IMR-90 (cell line): ENCODE data around the gene PTGS1. TPM values are rescaled to one million over a fixed set of nuclear protein-coding genes. Genes with fewer than 3 reads are reported as not detected.

ENCODE experiments used
- ATAC-seq: fragments of 200-7000 bp; cut with Tn5 transposase; 2 replicates; pipeline ENCODE4 v1.9.1; 2020; ENCODE audit warnings: low read depth, mild to moderate bottlenecking, moderate library complexity
- BruUV-seq: library from RNA; stranded (reverse); fragments of 400-500 nt; replicated peaks from 2 replicates; lab custom pipeline; 2021; lab: Mats Ljungman, UMichigan
- CTCF ChIA-PET: fragments of 300-600 bp; formaldehyde crosslinking; extraction: SDS; loops from one replicate; lab custom pipeline; 2021; ENCODE audit warnings: antibody characterized with exemption; lab: Yijun Ruan, JAX
- POLR2A ChIA-PET: fragments of 300-600 bp; sonication (Branson Sonifier 250); formaldehyde crosslinking; loops from one replicate; lab custom pipeline; 2022; ENCODE audit warnings: antibody characterized with exemption; ENCODE audit not compliant: unreplicated experiment; lab: Charles Lee
- DNase-seq: peaks from one replicate; pipeline ENCODE4 v3.0.0; 2013
- H2AFZ ChIP-seq: replicated peaks from 2 replicates; pipeline ENCODE3; 2013; ENCODE audit warnings: low read length, mild to moderate bottlenecking; ENCODE audit not compliant: poor library complexity
- H2AK5ac ChIP-seq: 2 replicates; pipeline ENCODE4 v1.6.1; 2013; ENCODE audit warnings: low read depth, low read length, inconsistent platforms
- H2AK9ac ChIP-seq: replicated peaks from 2 replicates; pipeline ENCODE3; 2013; ENCODE audit warnings: mild to moderate bottlenecking, low read depth, low read length, moderate library complexity; ENCODE audit not compliant: poor library complexity
- H2BK120ac ChIP-seq: 2 replicates; pipeline ENCODE4 v1.6.1; 2013; ENCODE audit warnings: low read depth, low read length, inconsistent platforms
- H2BK15ac ChIP-seq: 3 replicates; pipeline ENCODE4 v1.6.1; 2013; ENCODE audit warnings: low read depth, low read length, inconsistent platforms
- H2BK20ac ChIP-seq: 2 replicates; pipeline ENCODE4 v1.6.1; 2013; ENCODE audit warnings: low read depth, mild to moderate bottlenecking, inconsistent platforms, low read length, moderate library complexity
- H2BK5ac ChIP-seq: 2 replicates; pipeline ENCODE4 v1.6.1; 2013; ENCODE audit warnings: mild to moderate bottlenecking, low read depth, low read length, inconsistent platforms; ENCODE audit not compliant: poor library complexity, severe bottlenecking
- H3K14ac ChIP-seq: replicated peaks from 2 replicates; pipeline ENCODE4 v1.6.1; 2013; ENCODE audit warnings: low read depth, low read length, inconsistent platforms
- H3K18ac ChIP-seq: 2 replicates; pipeline ENCODE4 v1.6.1; 2013; ENCODE audit warnings: low read depth, low read length, control low read depth
- H3K23ac ChIP-seq: 2 replicates; pipeline ENCODE4 v1.6.1; 2013; ENCODE audit warnings: low read depth, low read length, inconsistent platforms
- H3K27ac ChIP-seq: 2 replicates; pipeline ENCODE4 v1.5.1; 2013; ENCODE audit warnings: mild to moderate bottlenecking, control low read depth, low read length; ENCODE audit not compliant: insufficient read depth
- H3K27me3 ChIP-seq: 2 replicates; pipeline ENCODE4 v1.6.1; 2013; ENCODE audit warnings: low read length; ENCODE audit not compliant: control insufficient read depth, insufficient read depth
- H3K36me3 ChIP-seq: 2 replicates; pipeline ENCODE4 v1.6.1; 2013; ENCODE audit warnings: low read length, mixed read lengths; ENCODE audit not compliant: control insufficient read depth, insufficient read depth
- H3K4ac ChIP-seq: 2 replicates; pipeline ENCODE4 v1.6.1; 2013; ENCODE audit warnings: low read depth, low read length, inconsistent platforms
- H3K4me1 ChIP-seq: 2 replicates; pipeline ENCODE4 v1.6.1; 2013; ENCODE audit warnings: low read length, mixed read lengths; ENCODE audit not compliant: control insufficient read depth, insufficient read depth
- H3K4me2 ChIP-seq: 2 replicates; pipeline ENCODE4 v1.6.1; 2013; ENCODE audit warnings: low read depth, mild to moderate bottlenecking, control low read depth, low read length, moderate library complexity
- H3K4me3 ChIP-seq: 2 replicates; pipeline ENCODE4 v1.5.1; 2013; ENCODE audit warnings: low read depth, mild to moderate bottlenecking, control low read depth, low read length, moderate library complexity; ENCODE audit not compliant: insufficient read depth
- H3K56ac ChIP-seq: 2 replicates; pipeline ENCODE4 v1.6.1; 2013; ENCODE audit warnings: low read length, inconsistent platforms; ENCODE audit not compliant: insufficient read depth; ENCODE audit errors: extremely low read depth
- H3K79me1 ChIP-seq, 2 experiments: 2 replicates each; pipeline ENCODE4 v1.6.1; 2013; ENCODE audit warnings: low read length in 2 of 2, inconsistent platforms in 1 of 2, low read depth in 1 of 2
- H3K9ac ChIP-seq: 2 replicates; pipeline ENCODE4 v1.6.1; 2013; ENCODE audit warnings: low read depth, low read length, control low read depth
- H3K9me1 ChIP-seq: 2 replicates; pipeline ENCODE4 v1.6.1; 2013; ENCODE audit warnings: low read length, inconsistent platforms; ENCODE audit not compliant: insufficient read depth
- H3K9me3 ChIP-seq: 2 replicates; pipeline ENCODE4 v1.6.1; 2013; ENCODE audit warnings: low read length; ENCODE audit not compliant: control insufficient read depth, insufficient read depth
- H4K20me1 ChIP-seq: 2 replicates; pipeline ENCODE4 v1.6.1; 2013; ENCODE audit warnings: low read length, inconsistent platforms; ENCODE audit not compliant: insufficient read depth
- H4K5ac ChIP-seq: 2 replicates; pipeline ENCODE4 v1.6.1; 2013; ENCODE audit warnings: mild to moderate bottlenecking, low read depth, low read length, control low read depth
- H4K8ac ChIP-seq, 2 experiments: 2 replicates each; pipeline ENCODE4 v1.6.1; 2013; ENCODE audit warnings: low read depth in 2 of 2, low read length in 2 of 2, control low read depth in 1 of 2, inconsistent platforms in 1 of 2
- H4K91ac ChIP-seq: 2 replicates; pipeline ENCODE4 v1.6.1; 2013; ENCODE audit warnings: low read depth, low read length, inconsistent platforms; ENCODE audit not compliant: insufficient read depth
- BHLHE40 ChIP-seq: fragments of 150-350 bp; IDR thresholded peaks from 2 replicates; pipeline ENCODE4 v1.6.1; 2016; ENCODE audit warnings: mild to moderate bottlenecking, low read depth, low read length
- CEBPB ChIP-seq: IDR thresholded peaks from 2 replicates; pipeline ENCODE4 v1.6.1; 2012; ENCODE audit warnings: low read depth, low read length, improper control_type of control experiment
- CHD1 ChIP-seq: IDR thresholded peaks from 2 replicates; pipeline ENCODE4 v1.6.1; 2012; ENCODE audit warnings: low read depth, low read length, improper control_type of control experiment
- CTCF ChIP-seq: conservative IDR thresholded peaks from 2 replicates; pipeline ENCODE4 v1.5.1; 2012; ENCODE audit warnings: mild to moderate bottlenecking, low read depth, low read length, improper control_type of control experiment
- FOS ChIP-seq: fragments of 150-350 bp; IDR thresholded peaks from 2 replicates; pipeline ENCODE4 v1.6.1; 2016; ENCODE audit warnings: low read depth, low read length
- MAFK ChIP-seq: IDR thresholded peaks from 2 replicates; pipeline ENCODE4 v1.6.1; 2012; ENCODE audit warnings: low read depth, low read length, improper control_type of control experiment
- MAZ ChIP-seq: IDR thresholded peaks from 2 replicates; pipeline ENCODE4 v1.6.1; 2012; ENCODE audit warnings: low read depth, mild to moderate bottlenecking, low read length, improper control_type of control experiment, moderate library complexity, borderline replicate concordance
- MXI1 ChIP-seq: IDR thresholded peaks from 2 replicates; pipeline ENCODE4 v1.6.1; 2012; ENCODE audit warnings: low read depth, mild to moderate bottlenecking, low read length, moderate library complexity, borderline replicate concordance
- NFE2L2 ChIP-seq: fragments of 150-350 bp; IDR thresholded peaks from 2 replicates; pipeline ENCODE4 v1.6.1; 2016; ENCODE audit warnings: low read depth, mild to moderate bottlenecking, low read length
- POLR2A ChIP-seq: IDR thresholded peaks from 2 replicates; pipeline ENCODE4 v1.6.1; 2012; ENCODE audit warnings: mild to moderate bottlenecking, low read depth, low read length
- RAD21 ChIP-seq: IDR thresholded peaks from 2 replicates; pipeline ENCODE4 v1.6.1; 2012; ENCODE audit warnings: low read length, improper control_type of control experiment
- RCOR1 ChIP-seq: IDR thresholded peaks from 2 replicates; pipeline ENCODE4 v1.6.1; 2012; ENCODE audit warnings: mild to moderate bottlenecking, low read length, improper control_type of control experiment; ENCODE audit not compliant: insufficient replicate concordance
- RFX5 ChIP-seq: IDR thresholded peaks from 2 replicates; pipeline ENCODE4 v1.8.0; 2012; ENCODE audit warnings: low read depth, mild to moderate bottlenecking, low read length, moderate library complexity
- SMC3 ChIP-seq: fragments of 150-350 bp; IDR thresholded peaks from 2 replicates; pipeline ENCODE4 v1.6.1; 2016; ENCODE audit warnings: low read depth, mild to moderate bottlenecking, antibody characterized with exemption, low read length, moderate library complexity
- WGBS, 2 experiments: methylation state at CpG; one replicate each; pipeline versions ENCODE4 v1.1.5 to v1.1.7; 2013; ENCODE audit warnings: missing lambda C conversion rate in 2 of 2; ENCODE audit not compliant: insufficient read length in 1 of 2; ENCODE audit errors: extremely low coverage in 2 of 2; 5-methylcytosine and 5-hydroxymethylcytosine counted together
- dilution Hi-C: fragments of 300-500 bp; cut with HindIII; formaldehyde crosslinking; loops from one replicate; pipeline ENCODE4 v1.14.3; 2018; ENCODE audit warnings: low sequenced_read_pairs; ENCODE audit not compliant: unreplicated experiment
- in situ Hi-C: fragments of 300-500 bp; cut with MboI; formaldehyde crosslinking; loops from 3 replicates; pipeline ENCODE4 v1.14.3; 2019; ENCODE audit warnings: low sequenced_read_pairs, inconsistent platforms, mixed read lengths
- intact Hi-C: fragments of 100-400 bp; cut with micrococcal nuclease; formaldehyde crosslinking; loops from 2 replicates; pipeline ENCODE4 v1.10.0; 2022
- polyA plus RNA-seq, 3 experiments: library from polyadenylated mRNA; depleted of rRNA; stranded (reverse); fragments of >200 nt; gene quantifications; 2 replicates each; pipeline ENCODE4 v1.2.3, GENCODE V29; 2012; ENCODE audit warnings: low replicate concordance in 1 of 3
- total RNA-seq: library from RNA; depleted of rRNA; stranded (reverse); fragments of >200 nt; gene quantifications from 2 replicates; pipeline ENCODE4 v1.2.3, GENCODE V29; 2012
- TF ChIP-seq, protein P1 (sequence below): fragments of 150-350 bp; IDR thresholded peaks from 2 replicates; pipeline ENCODE4 v1.6.1; 2016; ENCODE audit warnings: low read depth, mild to moderate bottlenecking, low read length, moderate library complexity, borderline replicate concordance
- TF ChIP-seq, protein P2 (sequence below): fragments of 150-350 bp; IDR thresholded peaks from 2 replicates; pipeline ENCODE4 v1.6.1; 2017; ENCODE audit warnings: mild to moderate bottlenecking, antibody characterized with exemption, low read length, low read depth

Gene PTGS1
- total and polyA plus RNA-seq, 2 of the 4 experiments (the other 2 are of a cell fraction) = 24.7 to 38.3 TPM

GRCh38 chr9:122338536-122338935 is 32.3 kb upstream of the PTGS1 start:
- no peak overlapping the region for H3K18ac ChIP-seq
- H3K9me3 ChIP-seq = no peaks in the 10 kb centered on the region
- H4K5ac ChIP-seq = no peak overlapping the region
- no peaks in the 10 kb centered on the region for H3K4me1 ChIP-seq
- no peaks in the 10 kb centered on the region; the same call in 1 of the 2 replicates for H3K9me1 ChIP-seq
- POLR2A ChIA-PET = no interaction called here
- in situ Hi-C loops (no loop called here), dilution Hi-C loops (no loop called here), intact Hi-C loops (no loop called here)
- no peak overlapping the region for H3K4me2 ChIP-seq
- H3K14ac ChIP-seq = no peak overlapping the region
- H2BK5ac ChIP-seq = no peak overlapping the region
- H3K4me3 ChIP-seq = no peak overlapping the region
- no peak overlapping the region for H2AK5ac ChIP-seq
- no peak overlapping the region for H2AK9ac ChIP-seq
- no peaks in the 10 kb centered on the region for H4K20me1 ChIP-seq
- ATAC-seq = no peak
- BruUV-seq = no TSS peak
- no peaks in the 10 kb centered on the region for H3K79me1 ChIP-seq
- H4K91ac ChIP-seq = no peak overlapping the region
- no peak overlapping the region for H3K4ac ChIP-seq
- CTCF ChIA-PET = no interaction called here
- no peaks in the 10 kb centered on the region for H3K36me3 ChIP-seq
- no peak overlapping the region for H2AFZ ChIP-seq
- no peak overlapping the region for H2BK20ac ChIP-seq
- no CpG with 5 or more reads among the region's 6 CpGs for WGBS, 2 experiments
- no peak for DNase-seq
- H3K27ac ChIP-seq = no peak overlapping the region
- H3K9ac ChIP-seq = no peak overlapping the region
- H4K8ac ChIP-seq = no peak overlapping the region
- no peak overlapping the region; the same call in 1 of the 2 replicates for H3K23ac ChIP-seq
- H2BK15ac ChIP-seq = no peak overlapping the region
- no peak overlapping the region for H3K56ac ChIP-seq
- H3K27me3 ChIP-seq = peaks cover 22% of the 10 kb centered on the region
- TF ChIP-seq CEBPB (no peak), FOS (no peak), POLR2A (no peak), MAFK (no peak), MXI1 (no peak), RFX5 (no peak), RCOR1 (no peak), BHLHE40 (no peak), CHD1 (no peak), NFE2L2 (no peak), SMC3 (no peak), MAZ (no peak), RAD21 (no peak), CTCF (no peak)
- TF ChIP-seq, protein P1, sequence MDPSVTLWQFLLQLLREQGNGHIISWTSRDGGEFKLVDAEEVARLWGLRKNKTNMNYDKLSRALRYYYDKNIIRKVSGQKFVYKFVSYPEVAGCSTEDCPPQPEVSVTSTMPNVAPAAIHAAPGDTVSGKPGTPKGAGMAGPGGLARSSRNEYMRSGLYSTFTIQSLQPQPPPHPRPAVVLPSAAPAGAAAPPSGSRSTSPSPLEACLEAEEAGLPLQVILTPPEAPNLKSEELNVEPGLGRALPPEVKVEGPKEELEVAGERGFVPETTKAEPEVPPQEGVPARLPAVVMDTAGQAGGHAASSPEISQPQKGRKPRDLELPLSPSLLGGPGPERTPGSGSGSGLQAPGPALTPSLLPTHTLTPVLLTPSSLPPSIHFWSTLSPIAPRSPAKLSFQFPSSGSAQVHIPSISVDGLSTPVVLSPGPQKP = no peak
- TF ChIP-seq, protein P2, sequence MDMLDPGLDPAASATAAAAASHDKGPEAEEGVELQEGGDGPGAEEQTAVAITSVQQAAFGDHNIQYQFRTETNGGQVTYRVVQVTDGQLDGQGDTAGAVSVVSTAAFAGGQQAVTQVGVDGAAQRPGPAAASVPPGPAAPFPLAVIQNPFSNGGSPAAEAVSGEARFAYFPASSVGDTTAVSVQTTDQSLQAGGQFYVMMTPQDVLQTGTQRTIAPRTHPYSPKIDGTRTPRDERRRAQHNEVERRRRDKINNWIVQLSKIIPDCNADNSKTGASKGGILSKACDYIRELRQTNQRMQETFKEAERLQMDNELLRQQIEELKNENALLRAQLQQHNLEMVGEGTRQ = no peak
- no peak overlapping the region for H2BK120ac ChIP-seq
